HG03280 (cell line): ENCODE results near the gene STUM.

Source experiments
- ATAC-seq: cut with Tn5 transposase; IDR thresholded peaks from one replicate; pipeline ENCODE4 v1.9.1; 2021; ENCODE audit warnings: mild to moderate bottlenecking, moderate library complexity; ENCODE audit not compliant: unreplicated experiment

The STUM gene

GRCh38 chr1:226532553-226532952 lies 16.0 kb upstream of the STUM start:
- ATAC-seq, result no peak

GRCh38 chr1:226533220-226533619 lies 15.3 kb upstream of the STUM start:
- no peak for ATAC-seq

GRCh38 chr1:226534098-226534497 lies 14.5 kb upstream of the STUM start:
- no peak for ATAC-seq

- ATAC-seq, result no peak
Observed at GRCh38 chr1:226534645-226535044, 13.9 kb upstream of the STUM start.

- ATAC-seq, result no peak
Observed at GRCh38 chr1:226535666-226536065, 12.9 kb upstream of the STUM start.

- no peak for ATAC-seq
Observed at GRCh38 chr1:226541231-226541630, 7.3 kb upstream of the STUM start.

GRCh38 chr1:226541631-226542622 lies 6.6 kb upstream of the STUM start:
- no peak for ATAC-seq

- ATAC-seq, result no peak
Observed at GRCh38 chr1:226542623-226543103, 5.9 kb upstream of the STUM start.

GRCh38 chr1:226545836-226546596 lies 2.5 kb upstream of the STUM start:
- ATAC-seq, result no peak

- ATAC-seq, result no peak
Observed at GRCh38 chr1:226546926-226547325, 1.6 kb upstream of the STUM start.

- peak; percentile 72 for ATAC-seq
Observed at GRCh38 chr1:226547754-226548191, 791 bp upstream of the STUM start.

- no peak for ATAC-seq
Observed at GRCh38 chr1:226549094-226549936, 751 bp downstream of the STUM start.

- ATAC-seq, result no peak
Observed at GRCh38 chr1:226549937-226550671, 1.5 kb downstream of the STUM start.

GRCh38 chr1:226550672-226551041 lies 2.1 kb downstream of the STUM start:
- ATAC-seq, result no peak

GRCh38 chr1:226551299-226551698 lies 2.7 kb downstream of the STUM start:
- no peak for ATAC-seq

- ATAC-seq, result no peak
Observed at GRCh38 chr1:226552061-226552460, 3.5 kb downstream of the STUM start.

GRCh38 chr1:226553266-226553923 lies 4.8 kb downstream of the STUM start:
- ATAC-seq, result no peak

- no peak for ATAC-seq
Observed at GRCh38 chr1:226553924-226554282, 5.3 kb downstream of the STUM start.

- no peak for ATAC-seq
Observed at GRCh38 chr1:226555092-226555491, 6.5 kb downstream of the STUM start.

GRCh38 chr1:226557424-226557823 lies 8.9 kb downstream of the STUM start:
- no peak for ATAC-seq
